ENCODE data around the gene ISM1. TPM values are rescaled to one million over a fixed set of nuclear protein-coding genes. Genes with fewer than 3 reads are reported as not detected.

The ISM1 gene
- total RNA-seq, 4 donors from 2014 or later, result 1.8 to 7.1 (median 4.0) TPM

DNA sequence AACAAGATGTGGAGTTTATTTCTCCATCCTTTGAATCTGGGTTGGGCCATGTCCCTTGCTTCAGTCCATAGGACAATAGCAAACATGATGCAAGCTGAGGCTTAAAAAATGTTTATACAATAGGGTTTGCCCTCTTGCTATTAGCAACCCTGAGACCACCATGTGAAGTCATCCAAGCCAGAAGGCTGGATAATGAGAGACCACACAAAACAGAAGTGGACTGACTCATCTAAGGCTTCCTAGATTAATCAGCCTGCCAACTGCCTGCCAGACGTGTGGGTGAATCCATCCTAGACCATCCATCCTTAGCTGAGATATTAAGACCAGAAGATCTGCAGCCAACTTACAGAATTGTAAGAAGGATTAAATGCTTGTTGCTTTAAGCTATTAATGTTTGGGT, 38.1 kb upstream of the ISM1 start:
- intact Hi-C loops (cut with DNase I), result no loop called here
- H3K27me3 ChIP-seq, result no peaks in the 10 kb centered on the region
- no peaks in the 10 kb centered on the region for H3K4me1 ChIP-seq
- H3K9me3 ChIP-seq, result peaks cover 0 to 12% (median 3%) of the 10 kb centered on the region in 4 donors
- no peak overlapping the region for H3K4me3 ChIP-seq
- no peaks in the 10 kb centered on the region for H3K36me3 ChIP-seq
- no peak overlapping the region for H3K27ac ChIP-seq (replicated peaks in 1 of 4)
- no peak for TF ChIP-seq POLR2A (IDR thresholded peaks at IDR 0.05; ENCODE audit: low read depth)
- TF ChIP-seq, protein P1, sequence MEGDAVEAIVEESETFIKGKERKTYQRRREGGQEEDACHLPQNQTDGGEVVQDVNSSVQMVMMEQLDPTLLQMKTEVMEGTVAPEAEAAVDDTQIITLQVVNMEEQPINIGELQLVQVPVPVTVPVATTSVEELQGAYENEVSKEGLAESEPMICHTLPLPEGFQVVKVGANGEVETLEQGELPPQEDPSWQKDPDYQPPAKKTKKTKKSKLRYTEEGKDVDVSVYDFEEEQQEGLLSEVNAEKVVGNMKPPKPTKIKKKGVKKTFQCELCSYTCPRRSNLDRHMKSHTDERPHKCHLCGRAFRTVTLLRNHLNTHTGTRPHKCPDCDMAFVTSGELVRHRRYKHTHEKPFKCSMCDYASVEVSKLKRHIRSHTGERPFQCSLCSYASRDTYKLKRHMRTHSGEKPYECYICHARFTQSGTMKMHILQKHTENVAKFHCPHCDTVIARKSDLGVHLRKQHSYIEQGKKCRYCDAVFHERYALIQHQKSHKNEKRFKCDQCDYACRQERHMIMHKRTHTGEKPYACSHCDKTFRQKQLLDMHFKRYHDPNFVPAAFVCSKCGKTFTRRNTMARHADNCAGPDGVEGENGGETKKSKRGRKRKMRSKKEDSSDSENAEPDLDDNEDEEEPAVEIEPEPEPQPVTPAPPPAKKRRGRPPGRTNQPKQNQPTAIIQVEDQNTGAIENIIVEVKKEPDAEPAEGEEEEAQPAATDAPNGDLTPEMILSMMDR (IDR thresholded peaks at IDR 0.05), result no peak
- TF ChIP-seq EP300 (IDR thresholded peaks at IDR 0.05), result no peak
- TF ChIP-seq POLR2AphosphoS5 (IDR thresholded peaks at IDR 0.05), result no peak
- DNase-seq (ENCODE audit: extremely low spot score), result no peak
- 31% methylated on average over 1 of the region's 1 CpG for WGBS

DNA sequence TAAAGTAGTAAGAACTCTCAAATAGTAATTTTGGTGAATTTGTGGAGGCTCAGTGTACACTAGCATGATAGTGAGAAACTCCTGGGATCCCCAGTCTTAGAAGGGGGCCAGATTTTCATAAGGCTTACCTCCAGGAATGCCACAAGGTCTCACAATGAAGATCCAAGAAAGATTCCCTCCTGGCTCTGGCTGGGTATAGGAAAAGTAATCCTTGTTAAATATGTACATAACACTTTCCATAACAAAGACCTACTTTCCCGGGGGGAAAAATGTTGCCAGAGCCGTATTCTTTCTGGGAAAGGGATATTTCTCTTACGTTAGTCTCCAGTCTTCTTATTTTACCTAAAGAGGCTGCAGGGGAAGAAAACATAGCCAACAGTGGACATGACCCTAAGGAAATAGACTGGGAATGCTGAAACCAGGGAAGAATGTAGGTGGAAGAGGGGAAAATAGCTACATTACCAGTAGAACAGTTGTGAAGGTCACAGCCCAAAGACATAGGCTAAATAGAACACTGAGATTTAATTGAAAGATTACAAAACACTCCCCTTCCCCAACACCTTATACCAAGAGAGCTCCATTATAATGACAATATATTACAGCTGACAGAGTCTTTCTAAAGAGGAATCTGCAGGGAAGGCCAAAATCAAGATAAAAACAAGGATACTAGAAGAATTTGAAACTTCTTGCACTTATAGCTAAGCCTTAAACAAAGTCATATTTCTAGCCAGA, 34.9 kb upstream of the ISM1 start:
- H3K4me1 ChIP-seq, result no peaks in the 10 kb centered on the region
- H3K9me3 ChIP-seq, result peaks cover 0 to 12% (median 3%) of the 10 kb centered on the region in 4 donors
- H3K27ac ChIP-seq (replicated peaks in 1 of 4), result no peak overlapping the region
- intact Hi-C loops (cut with DNase I), result no loop called here
- 67% methylated on average over 3 of the region's 3 CpGs for WGBS
- H3K27me3 ChIP-seq, result no peaks in the 10 kb centered on the region
- no peaks in the 10 kb centered on the region for H3K36me3 ChIP-seq
- H3K4me3 ChIP-seq, result no peak overlapping the region
- TF ChIP-seq POLR2A (IDR thresholded peaks at IDR 0.05; ENCODE audit: low read depth) (no peak), POLR2AphosphoS5 (IDR thresholded peaks at IDR 0.05) (no peak), EP300 (IDR thresholded peaks at IDR 0.05) (no peak)
- TF ChIP-seq, protein P1 (IDR thresholded peaks at IDR 0.05), result no peak
- DNase-seq (ENCODE audit: extremely low spot score), result no peak

DNA sequence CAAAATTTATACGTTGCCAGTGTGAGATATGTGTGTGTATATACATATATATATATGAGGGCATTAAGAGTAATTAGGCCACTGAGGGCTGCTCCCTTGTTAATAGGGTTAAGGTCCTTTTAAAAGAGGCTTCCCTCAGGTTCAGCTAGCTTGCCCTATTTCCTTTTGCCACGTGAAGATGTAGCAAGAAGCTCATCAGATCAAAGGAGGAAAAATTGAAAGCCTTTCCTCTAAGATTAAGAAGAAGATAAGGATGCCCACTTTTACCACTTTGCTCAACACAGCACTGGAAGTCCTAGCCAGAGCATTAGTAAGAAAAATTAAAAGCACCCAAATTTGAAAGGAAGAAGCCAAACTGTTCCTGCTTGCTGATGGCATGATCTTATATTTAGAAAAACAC, 33.2 kb upstream of the ISM1 start:
- WGBS, result 58% methylated on average over 2 of the region's 2 CpGs
- intact Hi-C loops (cut with DNase I), result no loop called here
- no peaks in the 10 kb centered on the region for H3K36me3 ChIP-seq
- H3K27ac ChIP-seq (replicated peaks in 1 of 4), result no peak overlapping the region
- DNase-seq (ENCODE audit: extremely low spot score), result no peak
- H3K9me3 ChIP-seq, result peaks cover 0 to 11% (median 3%) of the 10 kb centered on the region in 4 donors
- H3K4me1 ChIP-seq, result no peaks in the 10 kb centered on the region
- TF ChIP-seq POLR2AphosphoS5 (IDR thresholded peaks at IDR 0.05) (no peak), EP300 (IDR thresholded peaks at IDR 0.05) (no peak), POLR2A (IDR thresholded peaks at IDR 0.05; ENCODE audit: low read depth) (no peak)
- H3K4me3 ChIP-seq, result no peak overlapping the region
- no peaks in the 10 kb centered on the region for H3K27me3 ChIP-seq

DNA sequence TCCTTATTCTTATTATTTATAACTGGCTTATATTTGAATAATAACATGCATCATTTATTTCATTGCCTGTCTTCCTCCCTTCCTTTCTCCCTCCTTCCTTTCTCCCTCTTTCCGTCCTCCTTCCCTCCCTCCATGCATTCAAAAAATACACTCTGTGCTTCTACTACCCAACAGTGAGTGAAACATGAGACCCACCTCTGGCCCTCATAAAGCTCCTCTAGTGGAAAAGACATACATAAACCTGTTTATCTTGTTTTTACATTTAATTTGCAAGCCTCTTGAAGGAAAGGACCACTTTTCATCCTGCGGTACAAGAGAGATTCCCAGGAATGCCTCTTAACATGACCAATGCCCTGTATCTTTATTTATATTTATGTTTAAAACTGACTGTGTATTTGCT, 21.8 kb upstream of the ISM1 start:
- no peak overlapping the region for H3K4me3 ChIP-seq
- no peaks in the 10 kb centered on the region for H3K36me3 ChIP-seq
- intact Hi-C loops (cut with DNase I), result no loop called here
- DNase-seq (ENCODE audit: extremely low spot score), result no peak
- 85% methylated on average over 2 of the region's 2 CpGs for WGBS
- H3K27ac ChIP-seq (replicated peaks in 1 of 4), result no peak overlapping the region
- no peaks in the 10 kb centered on the region for H3K9me3 ChIP-seq
- H3K4me1 ChIP-seq, result no peaks in the 10 kb centered on the region
- no peaks in the 10 kb centered on the region for H3K27me3 ChIP-seq
- TF ChIP-seq POLR2AphosphoS5 (IDR thresholded peaks at IDR 0.05), result no peak
- TF ChIP-seq POLR2A (IDR thresholded peaks at IDR 0.05; ENCODE audit: low read depth), result no peak
- TF ChIP-seq EP300 (IDR thresholded peaks at IDR 0.05), result no peak
- TF ChIP-seq, protein P1 (IDR thresholded peaks at IDR 0.05), result no peak

DNA sequence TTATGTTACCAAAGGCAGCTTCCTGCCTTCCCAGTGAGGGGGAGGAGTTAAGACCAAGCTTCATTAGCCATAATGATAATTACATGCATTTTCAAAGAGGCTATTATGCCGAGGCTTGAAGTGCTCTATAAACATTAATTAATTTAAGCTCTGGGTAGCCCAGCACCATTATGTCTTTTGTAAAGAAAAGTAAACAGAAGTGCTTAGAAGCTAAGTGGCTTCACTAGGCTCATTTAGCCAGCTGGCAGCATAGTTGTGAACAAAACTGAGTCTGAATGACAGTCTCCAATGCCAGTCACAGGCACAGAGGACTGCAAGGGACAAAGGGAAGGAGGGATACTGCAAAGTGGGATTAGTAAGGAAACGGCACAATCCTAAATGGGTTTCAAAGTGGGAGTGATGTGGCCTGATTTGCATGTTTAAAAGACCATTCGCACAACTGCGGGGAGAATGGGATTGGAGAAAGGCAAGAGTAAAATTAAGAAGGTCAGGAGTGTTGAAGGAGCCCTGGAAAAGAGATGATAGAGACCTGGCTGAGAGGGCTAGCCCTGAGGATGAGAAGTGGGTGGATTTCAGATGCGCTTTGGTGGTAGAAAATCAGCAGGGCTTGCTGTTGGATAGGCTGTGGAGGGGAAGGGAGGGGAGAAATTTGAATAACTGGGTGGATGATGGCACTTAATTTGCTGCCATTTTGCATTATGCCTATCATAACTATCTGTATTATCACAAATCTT, 20.1 kb upstream of the ISM1 start:
- intact Hi-C loops (cut with DNase I), result no loop called here
- H3K9me3 ChIP-seq, result no peaks in the 10 kb centered on the region
- no peaks in the 10 kb centered on the region for H3K4me1 ChIP-seq
- H3K27me3 ChIP-seq, result peaks cover 0 to 3% (median 0%) of the 10 kb centered on the region in 4 donors
- DNase-seq (ENCODE audit: extremely low spot score), result no peak
- H3K27ac ChIP-seq (replicated peaks in 1 of 4), result no peak overlapping the region
- H3K36me3 ChIP-seq, result no peaks in the 10 kb centered on the region
- no peak for TF ChIP-seq POLR2AphosphoS5 (IDR thresholded peaks at IDR 0.05)
- TF ChIP-seq POLR2A (IDR thresholded peaks at IDR 0.05; ENCODE audit: low read depth), result no peak
- TF ChIP-seq, protein P1 (IDR thresholded peaks at IDR 0.05), result no peak
- TF ChIP-seq EP300 (IDR thresholded peaks at IDR 0.05), result no peak
- H3K4me3 ChIP-seq, result no peak overlapping the region
- 55% methylated on average over 5 of the region's 5 CpGs for WGBS

Data from esophagus muscularis mucosa (tissue), 4 donors.